ENCODE data around the gene ASGR1.

ASGR1 gene

DNA sequence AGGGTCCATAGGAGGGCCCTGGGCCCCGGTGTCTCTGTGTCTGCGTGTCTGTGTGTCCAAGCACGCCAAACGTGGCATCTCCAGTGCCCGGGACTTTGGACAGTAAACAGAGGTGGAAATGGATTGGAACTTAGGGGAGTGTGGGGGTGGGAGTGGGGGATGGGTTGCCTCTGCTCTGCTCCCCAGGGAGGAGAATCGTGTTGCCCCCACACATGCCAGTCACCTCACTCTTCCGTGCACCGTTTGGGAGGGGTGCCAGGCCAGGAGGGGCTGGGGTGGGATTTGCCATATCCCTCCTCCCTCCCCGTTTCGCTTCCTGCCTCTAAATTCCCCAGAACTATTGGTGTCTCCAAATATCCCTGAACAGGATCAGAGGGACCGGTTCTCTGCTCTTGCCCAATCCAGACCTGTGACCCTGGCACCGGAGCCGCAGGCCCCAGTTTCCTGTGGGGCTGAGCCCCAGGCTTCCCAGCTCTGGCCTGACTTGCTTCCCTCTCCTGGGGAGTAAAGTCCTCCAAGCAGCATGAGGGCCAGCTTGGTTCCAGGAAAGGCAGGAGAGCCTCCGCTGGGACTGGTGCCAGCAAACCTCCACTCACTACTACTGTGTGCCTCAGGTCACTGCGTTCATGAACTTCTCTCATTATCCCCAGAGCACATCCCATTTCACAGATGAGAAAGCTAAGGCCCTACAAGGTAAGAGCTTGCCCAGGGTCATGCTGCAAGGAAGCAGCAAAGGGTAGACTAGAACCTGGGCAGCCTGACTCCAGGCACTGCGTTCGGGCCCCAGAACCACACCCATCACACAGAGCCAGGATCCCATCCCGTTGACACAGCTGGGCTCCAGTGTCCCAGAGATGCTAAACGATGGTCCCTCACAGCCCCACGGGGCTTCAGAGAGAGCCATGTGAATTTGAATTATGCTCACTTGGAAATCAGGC is at the start of gene ASGR1:
TSS of gene ASGR1 (minus strand) at position 54 of the 938 bp plus-strand sequence. CDS start 807 bp downstream, outside the sequence.
- no peak for DNase-seq (ENCODE audit: low read depth)

DNA sequence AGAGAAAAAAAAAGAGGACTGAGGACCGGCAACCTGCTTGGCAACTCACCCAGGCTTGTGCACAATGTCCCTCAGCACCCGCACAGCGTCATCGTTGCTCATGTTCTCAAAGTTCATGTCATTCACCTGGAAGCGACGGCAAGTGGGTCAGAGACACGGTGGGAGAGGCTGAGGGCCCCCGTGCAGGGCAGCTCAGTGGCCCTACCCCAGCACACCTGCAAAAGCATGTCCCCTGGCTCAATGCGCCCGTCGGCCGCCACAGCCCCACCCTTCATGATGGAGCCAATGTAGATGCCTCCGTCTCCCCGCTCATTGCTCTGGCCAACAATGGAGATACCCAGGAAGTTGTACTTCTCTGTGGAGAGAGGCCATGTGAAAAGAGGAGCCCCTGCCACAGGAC is 49.8 kb upstream of the ASGR1 start:
- DNase-seq (ENCODE audit: low read depth), result no peak

DNA sequence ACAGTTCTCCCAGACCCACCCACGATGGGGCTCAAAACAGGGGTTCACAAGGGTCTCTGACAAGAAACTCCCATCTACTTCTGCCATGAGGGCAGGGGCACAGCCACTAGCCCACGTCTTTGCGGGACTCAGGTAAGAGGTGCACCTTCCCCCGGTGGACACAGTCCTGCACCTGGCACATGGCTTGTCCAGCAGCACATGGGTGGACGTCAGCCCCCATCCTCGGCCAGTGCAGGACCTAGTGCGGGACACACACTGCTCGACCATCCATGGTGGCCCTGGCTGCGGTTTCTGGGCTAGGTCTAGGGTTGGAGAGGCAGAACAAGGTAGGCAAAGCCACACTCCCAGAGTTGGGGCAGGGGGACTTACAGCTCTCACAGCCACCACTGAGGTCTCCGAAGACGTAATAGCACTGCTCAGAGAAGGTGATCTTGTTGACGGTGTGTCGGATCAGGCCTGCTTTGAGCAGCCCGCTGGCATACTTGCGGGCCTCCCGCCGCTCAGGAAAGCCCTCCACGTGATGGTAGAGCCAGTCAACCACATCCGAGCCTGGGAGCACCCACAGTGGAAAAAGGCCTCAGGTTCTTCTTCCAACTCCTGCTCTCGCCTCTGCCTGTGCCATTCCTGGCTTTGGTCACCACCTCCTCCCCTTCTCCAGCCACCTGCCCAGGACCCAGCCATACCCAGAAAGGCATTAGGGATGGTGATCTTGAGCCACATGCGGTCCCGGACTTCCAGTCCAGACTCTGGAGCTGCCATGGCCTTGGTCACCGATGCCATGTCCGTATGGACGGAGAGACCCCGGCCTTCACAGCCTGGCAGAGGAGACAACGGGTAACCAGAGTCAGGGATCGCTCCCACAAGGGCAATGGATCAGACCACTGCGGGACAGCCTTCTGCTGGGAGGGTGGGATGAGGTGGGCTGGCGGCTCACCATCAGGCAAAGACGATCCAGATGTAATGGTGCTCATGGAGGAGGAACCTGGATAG is 47.8 kb upstream of the ASGR1 start:
- DNase-seq (ENCODE audit: low read depth), result no peak

DNA sequence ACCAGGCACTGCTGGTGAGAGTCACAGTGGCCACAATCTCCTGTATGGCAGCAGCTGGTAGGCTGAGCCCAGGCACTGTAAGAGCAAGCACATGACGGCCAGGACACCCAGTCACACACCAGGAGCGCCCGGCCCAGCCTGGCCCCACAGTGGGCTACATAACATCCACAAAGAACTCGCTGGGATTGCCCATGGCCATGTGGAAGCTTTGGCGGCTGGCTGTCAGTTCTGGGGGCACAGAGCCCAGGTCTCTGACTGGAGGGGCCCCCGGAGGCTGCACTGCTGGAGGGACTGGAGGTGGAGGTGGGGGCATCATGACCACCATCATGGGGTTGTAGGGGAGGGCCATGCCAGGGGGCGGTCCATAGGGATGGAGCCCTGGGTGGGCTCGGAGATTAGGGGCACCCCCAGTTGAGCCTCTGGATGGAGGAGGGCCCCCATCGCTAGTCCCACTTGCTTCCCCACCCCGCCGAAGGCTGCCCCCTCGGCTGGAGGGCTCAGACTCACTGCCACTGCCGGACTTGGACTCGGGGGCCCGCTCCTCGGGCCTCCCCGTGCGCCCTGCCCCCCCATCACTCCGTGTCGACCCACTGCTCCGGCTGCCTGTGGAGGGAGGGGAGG is 46.7 kb upstream of the ASGR1 start:
- DNase-seq (ENCODE audit: low read depth), result no peak

DNA sequence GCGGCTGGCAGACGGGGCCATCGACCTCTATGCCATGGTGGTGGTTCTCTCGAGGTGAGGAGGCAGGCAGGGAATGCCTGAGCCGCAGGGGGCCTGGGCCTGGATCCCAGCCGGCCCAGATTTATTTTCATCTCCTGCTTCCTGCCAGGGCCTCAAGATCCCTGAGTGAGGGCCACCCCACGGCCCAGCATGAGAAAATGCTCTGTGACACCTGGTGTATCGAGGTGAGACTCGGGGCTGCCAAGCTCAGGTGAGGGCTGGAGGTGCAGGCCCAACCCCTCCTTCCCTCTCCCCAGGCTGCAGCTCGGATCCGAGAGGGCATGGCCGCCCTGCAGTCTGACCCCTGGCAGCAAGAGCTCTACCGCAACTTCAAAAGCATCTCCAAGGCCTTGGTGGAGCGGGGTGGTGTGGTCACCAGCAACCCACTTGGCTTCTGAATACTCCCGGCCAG is 45.5 kb upstream of the ASGR1 start:
- DNase-seq (ENCODE audit: low read depth), result no peak

DNA sequence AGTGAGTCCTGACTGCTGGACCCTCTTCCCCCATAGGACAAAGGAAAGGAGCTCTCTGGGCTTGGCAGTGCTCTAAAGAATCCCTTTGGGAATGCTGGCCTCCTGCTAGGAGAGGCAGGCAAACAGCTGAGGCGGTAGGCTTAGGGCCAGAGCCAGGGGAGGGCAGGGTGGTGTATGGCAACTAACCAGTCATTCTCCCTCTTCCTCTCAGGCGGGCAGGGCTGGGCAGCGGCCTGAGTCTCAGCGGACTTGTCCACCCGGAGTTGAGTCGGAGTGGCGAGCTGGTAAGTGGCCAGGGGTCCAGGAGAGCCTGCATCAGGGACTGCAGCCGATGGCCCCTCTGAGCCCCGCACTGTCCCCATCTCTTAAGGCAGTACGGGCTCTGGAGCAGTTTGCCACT is 44.9 kb upstream of the ASGR1 start:
- DNase-seq (ENCODE audit: low read depth), result no peak

DNA sequence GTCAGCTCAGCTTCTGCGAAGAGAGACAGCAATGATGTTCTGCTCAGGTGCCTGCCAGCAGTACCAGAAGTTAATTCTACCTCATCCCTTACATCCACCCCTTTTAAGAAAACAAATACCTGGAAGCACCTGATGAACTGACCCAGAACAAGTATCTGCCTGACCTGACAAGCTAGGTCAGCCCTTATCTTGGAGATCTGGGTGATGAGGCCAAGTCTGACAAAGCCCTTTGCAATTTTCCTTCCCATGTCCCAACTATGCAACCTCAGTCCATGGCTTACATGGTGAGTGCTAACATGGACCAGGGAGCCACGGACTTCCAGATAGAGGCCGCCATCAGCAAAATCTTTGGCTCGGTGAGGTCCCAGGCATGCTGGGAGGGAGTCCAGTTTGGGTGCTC is 44.2 kb upstream of the ASGR1 start:
- DNase-seq (ENCODE audit: low read depth), result no peak

DNA sequence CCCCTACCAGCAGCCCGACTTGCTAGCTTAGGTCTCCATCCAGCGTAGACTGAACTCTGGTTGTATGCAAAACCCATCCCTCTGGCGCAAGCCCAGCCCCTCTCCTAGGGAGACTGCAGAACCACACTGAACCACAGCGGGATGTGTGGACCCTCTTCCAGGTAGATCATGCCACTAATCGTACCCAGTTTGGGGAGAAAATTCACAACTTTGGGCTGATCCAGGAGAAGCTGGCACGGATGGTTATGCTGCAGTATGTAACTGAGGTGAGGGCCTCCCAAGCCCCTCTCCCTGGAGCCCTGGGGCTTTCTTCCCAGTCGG is 43.8 kb upstream of the ASGR1 start:
- DNase-seq (ENCODE audit: low read depth), result no peak

DNA sequence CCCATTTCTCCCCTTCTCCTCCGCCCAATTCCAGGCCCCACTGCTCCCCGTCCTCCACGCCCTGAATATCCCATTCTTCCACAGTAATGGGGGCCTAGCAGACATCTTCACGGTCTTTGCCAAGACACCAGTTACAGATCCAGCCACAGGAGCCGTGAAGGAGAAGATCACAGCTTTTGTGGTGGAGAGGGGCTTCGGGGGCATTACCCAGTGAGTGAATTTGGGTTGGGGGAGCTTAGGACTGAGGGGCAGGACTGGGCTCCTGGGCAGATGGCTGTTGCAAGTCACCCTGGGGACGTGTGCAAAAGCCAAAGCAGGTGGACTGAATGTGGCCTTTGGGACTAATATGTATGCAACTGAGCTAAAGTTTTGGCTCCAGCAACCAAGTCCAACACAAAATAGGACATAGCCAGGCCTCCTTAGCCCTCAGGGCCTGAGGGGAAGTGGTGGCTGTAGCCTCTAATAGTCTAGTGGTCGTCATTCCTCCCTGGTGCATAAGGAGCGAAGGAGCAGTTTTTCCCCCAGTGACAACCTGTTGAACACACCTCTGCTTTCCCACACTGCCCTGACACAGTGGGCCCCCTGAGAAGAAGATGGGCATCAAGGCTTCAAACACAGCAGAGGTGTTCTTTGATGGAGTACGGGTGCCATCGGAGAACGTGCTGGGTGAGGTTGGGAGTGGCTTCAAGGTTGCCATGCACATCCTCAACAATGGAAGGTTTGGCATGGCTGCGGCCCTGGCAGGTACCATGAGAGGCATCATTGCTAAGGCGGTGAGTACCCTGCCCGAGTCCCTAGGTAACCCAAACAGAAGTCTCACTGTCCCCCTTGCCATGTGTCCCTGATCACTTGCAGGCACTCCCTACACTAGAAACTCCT is 43.2 kb upstream of the ASGR1 start:
- DNase-seq (ENCODE audit: low read depth), result no peak

GRCh38 chr17:7221278-7222092 is 42.3 kb upstream of the ASGR1 start:
- no peak for DNase-seq (ENCODE audit: low read depth)

DNA sequence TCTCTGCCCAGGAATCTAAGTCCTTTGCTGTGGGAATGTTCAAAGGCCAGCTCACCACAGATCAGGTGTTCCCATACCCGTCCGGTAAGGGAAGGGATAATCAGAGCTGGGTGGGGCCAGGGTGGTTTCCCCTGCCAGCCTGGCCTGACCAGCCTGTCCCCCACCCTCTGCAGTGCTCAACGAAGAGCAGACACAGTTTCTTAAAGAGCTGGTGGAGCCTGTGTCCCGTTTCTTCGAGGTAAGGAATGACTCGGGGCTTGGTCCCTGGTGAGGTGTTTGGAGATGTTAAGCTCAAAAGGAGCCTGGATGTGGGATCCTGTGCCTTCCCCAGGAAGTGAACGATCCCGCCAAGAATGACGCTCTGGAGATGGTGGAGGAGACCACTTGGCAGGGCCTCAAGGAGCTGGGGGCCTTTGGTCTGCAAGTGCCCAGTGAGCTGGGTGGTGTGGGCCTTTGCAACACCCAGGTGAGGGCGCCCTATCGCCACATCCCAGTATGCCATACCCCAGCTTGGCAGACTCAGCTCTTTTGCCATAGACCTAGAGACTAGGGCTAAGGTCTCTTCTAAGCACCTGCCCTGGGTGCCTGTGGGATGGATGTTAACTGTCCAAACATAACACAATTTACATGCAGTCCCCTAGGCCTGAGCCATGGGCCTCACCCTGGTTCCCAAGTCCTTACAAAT is 41.6 kb upstream of the ASGR1 start:
- peak; percentile 67 for DNase-seq (ENCODE audit: low read depth)

DNA sequence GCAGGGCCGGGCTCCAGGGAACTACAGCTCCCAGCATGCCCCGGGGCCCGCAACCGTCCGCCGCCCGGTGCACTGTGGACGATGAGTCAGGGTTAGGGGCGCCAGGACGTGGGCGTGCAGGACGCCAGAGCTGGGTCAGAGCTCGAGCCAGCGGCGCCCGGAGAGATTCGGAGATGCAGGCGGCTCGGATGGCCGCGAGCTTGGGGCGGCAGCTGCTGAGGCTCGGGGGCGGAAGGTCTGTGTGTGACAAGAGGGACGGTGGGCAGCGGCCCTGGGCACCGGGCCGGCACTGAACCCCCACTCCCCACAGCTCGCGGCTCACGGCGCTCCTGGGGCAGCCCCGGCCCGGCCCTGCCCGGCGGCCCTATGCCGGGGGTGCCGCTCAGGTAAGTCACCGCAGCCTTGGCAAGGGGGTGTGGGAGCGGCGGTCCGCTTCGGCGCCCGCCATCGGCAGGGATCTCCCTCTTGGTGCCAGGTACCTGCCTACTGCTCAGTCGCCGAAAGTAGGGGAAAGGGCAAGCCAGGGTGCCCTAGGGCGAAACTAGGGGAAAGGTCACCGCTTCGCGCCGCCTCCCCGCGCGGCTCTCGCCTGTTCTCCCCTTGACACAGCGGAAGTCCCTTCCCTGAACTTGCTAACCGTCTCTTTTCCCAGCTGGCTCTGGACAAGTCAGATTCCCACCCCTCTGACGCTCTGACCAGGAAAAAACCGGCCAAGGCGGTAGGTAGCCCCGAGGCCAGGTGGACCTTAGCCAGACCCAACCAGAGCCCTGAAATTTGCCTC is 40.8 kb upstream of the ASGR1 start, which contains the start of the genes ACADVL and DLG4:
TSS of gene ACADVL (plus strand) at position 127 of the 781 bp plus-strand sequence. CDS start at position 174, 47 bp downstream.
TSS of gene DLG4 (minus strand) at position 25 of the 781 bp plus-strand sequence.
- DNase-seq (ENCODE audit: low read depth), result peak; percentile 89

GRCh38 chr17:7219229-7219811 is 40.1 kb upstream of the ASGR1 start:
- DNase-seq (ENCODE audit: low read depth), result no peak

DNA sequence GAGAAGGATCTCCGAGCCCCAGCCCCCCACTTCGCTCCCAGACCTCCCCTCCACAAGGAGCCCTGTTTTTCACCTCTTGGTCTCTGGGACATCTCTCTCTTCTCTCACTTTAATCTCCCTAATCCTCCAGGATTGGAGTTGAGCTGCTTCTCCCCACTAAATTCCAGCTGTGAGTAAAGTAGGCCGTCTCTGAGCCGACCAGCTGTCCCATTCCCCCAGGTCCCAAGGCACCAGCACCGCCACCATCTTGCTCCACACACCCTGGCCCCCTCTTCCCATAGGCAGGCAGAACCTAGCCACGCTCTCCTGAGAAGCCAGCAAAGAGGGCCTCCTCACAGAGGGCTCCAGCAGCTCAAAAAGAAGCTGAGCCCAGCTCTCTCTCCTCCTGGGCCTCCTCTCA is 39.6 kb upstream of the ASGR1 start:
- DNase-seq (ENCODE audit: low read depth), result no peak

- DNase-seq (ENCODE audit: low read depth), result no peak
Measured at GRCh38 chr17:7218166-7218565, 39.0 kb upstream of the ASGR1 start.

- peak; percentile 73 for DNase-seq (ENCODE audit: low read depth)
Measured at GRCh38 chr17:7217113-7217987, 38.2 kb upstream of the ASGR1 start.

All from iris pigment epithelial cell (primary cell).